Kidney (tissue), 14 donors: ENCODE measurements around the gene PHACTR4. TPM values are rescaled to one million over a fixed set of nuclear protein-coding genes. Genes with fewer than 3 reads are reported as not detected.
"Not testable (repeated sequence)": the region's sequence is repeated elsewhere in the genome, so short reads cannot be mapped to it uniquely, and the experiment has no call there.

Experiments
- DNase-seq, 5 donors: peaks; one replicate each; pipeline ENCODE4 v3.0.0-alpha.2; 2013 to 2020
- FAIRE-seq: peaks from 2 replicates; lab custom pipeline; 2012; peaks lifted over from hg19 to GRCh38; lab: Jason Lieb, UNC
- H3K27ac ChIP-seq, 2 donors: one replicate each; pipeline ENCODE4 v1.7.0; 2013; ENCODE audit warnings: low read depth in 2 of 2, low read length in 2 of 2, inconsistent platforms in 1 of 2
- H3K27me3 ChIP-seq: one replicate; pipeline ENCODE4 v1.7.1; 2013; ENCODE audit warnings: low read length, inconsistent platforms; ENCODE audit not compliant: control insufficient read depth, insufficient read depth
- H3K36me3 ChIP-seq, 3 donors: one replicate each; pipeline versions ENCODE4 v1.7.0 to v1.7.1; 2013; ENCODE audit warnings: low read length in 3 of 3, control low read depth in 1 of 3, inconsistent platforms in 1 of 3; ENCODE audit not compliant: insufficient read depth in 3 of 3, control insufficient read depth in 2 of 3
- H3K4me1 ChIP-seq, 3 donors: one replicate each; pipeline versions ENCODE4 v1.7.0 to v1.7.1; 2013; ENCODE audit warnings: low read length in 3 of 3, inconsistent platforms in 1 of 3, low read depth in 1 of 3; ENCODE audit not compliant: control insufficient read depth in 2 of 3, insufficient read depth in 2 of 3
- H3K4me3 ChIP-seq, 3 donors: one replicate each; pipeline versions ENCODE4 v1.7.0 to v1.8.1; 2013; ENCODE audit warnings: low read length in 3 of 3, control low read depth in 1 of 3, inconsistent platforms in 1 of 3
- H3K9ac ChIP-seq, 3 donors: one replicate each; pipeline versions ENCODE4 v1.7.0 to v1.7.1; 2013; ENCODE audit warnings: low read length in 3 of 3, control low read depth in 1 of 3, inconsistent platforms in 1 of 3
- H3K9me3 ChIP-seq, 3 donors: one replicate each; pipeline versions ENCODE4 v1.7.0 to v1.7.1; 2013; ENCODE audit warnings: low read length in 3 of 3, control low read depth in 1 of 3, inconsistent platforms in 1 of 3; ENCODE audit not compliant: control insufficient read depth in 2 of 3, insufficient read depth in 1 of 3
- intact Hi-C: fragments of 100-400 bp; cut with DNase I; formaldehyde crosslinking; loops from one replicate; pipeline ENCODE4 v1.11.1; 2022
- polyA plus RNA-seq: library from polyadenylated mRNA; stranded (reverse); fragments of 350-450 nt; fragmentation: Illumina TruSeq; extraction: RNeasy Lipid Tissue Mini Kit (QIAGEN cat#74804); gene quantifications from one replicate; pipeline ENCODE4 v1.2.3, GENCODE V29; 2014; ENCODE audit warnings: low read depth, low replicate concordance; ENCODE audit not compliant: insufficient read depth
- total RNA-seq: library from RNA; stranded (reverse); fragmentation: NEBNext Ultra II Directional; extraction: Animal tissue kit (Norgen Biotek cat#: 25700); gene quantifications from one replicate; pipeline ENCODE4 v1.2.1, GENCODE V29; 2021
- TF ChIP-seq, protein P1 (sequence below): IDR thresholded peaks from 3 replicates; pipeline ENCODE4 v1.5.1; 2012; ENCODE audit warnings: mild to moderate bottlenecking, moderate library complexity, borderline replicate concordance; ENCODE audit not compliant: insufficient read depth; ENCODE audit errors: extremely low read depth
- donor health status: control.
- donor health status: control.
- donor health status: control.
- donor health status: control.
- donor health status: control.
- donor health status: DM: yes; HTN: yes; CAD: no.
- donor health status: Normal renal cell carcinoma (clear cell type).

PHACTR4 gene
- total and polyA plus RNA-seq, 2 donors from 2014 or later, result 23.2 to 51.5 TPM

DNA sequence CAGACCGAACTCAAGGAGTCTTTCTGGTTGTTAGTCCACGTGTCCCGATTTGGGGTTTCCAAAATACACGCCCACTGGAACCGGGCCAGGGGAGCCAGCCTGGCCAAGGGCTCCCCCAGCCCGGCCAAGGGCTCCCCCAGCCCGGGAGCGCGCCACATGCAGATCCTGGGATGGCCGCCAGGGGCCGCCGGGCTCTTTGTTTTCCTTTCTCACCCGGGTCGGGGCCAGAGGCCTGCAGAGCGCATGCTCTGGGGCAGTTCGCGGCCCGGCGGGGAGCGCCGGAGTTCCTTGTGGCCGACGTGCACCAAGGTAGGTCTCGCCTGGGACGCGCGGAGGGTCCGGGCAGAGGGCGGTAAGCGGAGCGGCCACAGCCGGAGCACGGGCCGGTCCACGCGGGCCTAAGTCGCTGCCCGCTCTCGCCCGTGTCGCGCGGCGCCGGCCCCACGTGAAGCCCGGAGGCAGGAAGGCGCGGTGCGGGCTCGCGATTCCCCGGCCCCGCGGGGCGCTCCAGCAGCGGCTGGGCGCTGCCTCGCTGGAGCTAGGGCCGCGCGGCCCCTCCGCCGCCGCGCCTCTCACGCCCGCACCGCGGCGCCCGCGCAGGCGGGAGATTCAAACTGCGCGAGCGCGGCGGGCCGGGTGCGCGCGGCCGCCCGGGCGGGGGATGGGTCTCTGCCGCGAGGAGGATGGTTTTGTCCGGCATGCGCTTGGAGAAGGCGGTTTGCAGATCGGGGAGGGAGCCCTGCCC lies 148.6 kb downstream of the PHACTR4 start:
- TF ChIP-seq, protein P1, sequence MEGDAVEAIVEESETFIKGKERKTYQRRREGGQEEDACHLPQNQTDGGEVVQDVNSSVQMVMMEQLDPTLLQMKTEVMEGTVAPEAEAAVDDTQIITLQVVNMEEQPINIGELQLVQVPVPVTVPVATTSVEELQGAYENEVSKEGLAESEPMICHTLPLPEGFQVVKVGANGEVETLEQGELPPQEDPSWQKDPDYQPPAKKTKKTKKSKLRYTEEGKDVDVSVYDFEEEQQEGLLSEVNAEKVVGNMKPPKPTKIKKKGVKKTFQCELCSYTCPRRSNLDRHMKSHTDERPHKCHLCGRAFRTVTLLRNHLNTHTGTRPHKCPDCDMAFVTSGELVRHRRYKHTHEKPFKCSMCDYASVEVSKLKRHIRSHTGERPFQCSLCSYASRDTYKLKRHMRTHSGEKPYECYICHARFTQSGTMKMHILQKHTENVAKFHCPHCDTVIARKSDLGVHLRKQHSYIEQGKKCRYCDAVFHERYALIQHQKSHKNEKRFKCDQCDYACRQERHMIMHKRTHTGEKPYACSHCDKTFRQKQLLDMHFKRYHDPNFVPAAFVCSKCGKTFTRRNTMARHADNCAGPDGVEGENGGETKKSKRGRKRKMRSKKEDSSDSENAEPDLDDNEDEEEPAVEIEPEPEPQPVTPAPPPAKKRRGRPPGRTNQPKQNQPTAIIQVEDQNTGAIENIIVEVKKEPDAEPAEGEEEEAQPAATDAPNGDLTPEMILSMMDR, result peak; percentile 97
- intact Hi-C loops, result no loop called here
- H3K9ac ChIP-seq, result peak overlapping the region; percentile 35 to 48 (median 37)
- H3K27ac ChIP-seq, result peak overlapping the region; percentile 51 to 64
- H3K4me1 ChIP-seq, result peaks cover 0 to 10% (median 0%) of the 10 kb centered on the region in 3 donors
- peak overlapping the region; percentile 47 to 75 (median 61) for H3K4me3 ChIP-seq
- H3K9me3 ChIP-seq, result no peaks in the 10 kb centered on the region
- no peaks in the 10 kb centered on the region for H3K27me3 ChIP-seq
- DNase-seq (peak; percentile 93 to 96 (median 94)), FAIRE-seq (no peak)
- peaks cover 0 to 5% (median 2%) of the 10 kb centered on the region in 3 donors for H3K36me3 ChIP-seq

- no peak overlapping the region for H3K27ac ChIP-seq
Measured at GRCh38 chr1:28518745-28519341, 149.3 kb downstream of the PHACTR4 start.

DNA sequence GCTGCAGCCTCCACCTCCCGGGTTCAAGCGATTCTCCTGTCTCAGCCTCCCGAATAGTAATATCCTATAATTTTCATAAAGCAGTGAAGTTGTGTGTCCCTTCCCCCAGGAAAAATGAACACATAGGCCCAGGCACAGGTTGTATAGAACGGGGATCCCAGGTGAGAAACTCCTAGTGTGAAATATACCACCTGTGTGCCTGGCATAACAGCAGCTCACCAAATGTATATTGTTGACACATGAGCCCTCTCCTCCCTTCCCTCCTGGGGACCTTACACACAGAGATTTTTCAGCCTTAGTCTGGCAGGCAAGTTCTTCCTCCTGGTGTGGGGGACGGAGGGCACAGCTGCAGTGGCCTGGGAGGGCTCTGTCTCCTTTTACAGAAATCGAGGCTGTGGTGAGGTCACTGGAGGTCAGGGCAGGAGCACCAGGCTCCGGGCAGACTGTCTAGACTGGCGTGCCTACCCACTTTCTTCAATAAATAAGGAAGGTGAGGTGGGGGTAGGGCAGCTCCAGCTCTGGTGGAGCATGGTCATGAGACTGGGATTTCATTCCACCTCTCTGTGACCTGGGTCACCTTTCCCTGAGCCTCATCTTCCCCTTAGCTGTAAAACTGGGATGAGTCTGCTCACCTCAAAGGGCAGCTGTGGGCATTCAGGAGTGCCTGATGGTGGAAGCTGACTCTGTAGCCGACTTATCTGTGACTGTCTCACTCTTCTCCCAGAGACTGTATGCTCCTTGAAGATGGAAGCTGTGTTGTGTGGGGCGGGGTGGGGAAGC lies 150.6 kb downstream of the PHACTR4 start:
- Histone ChIP-seq H3K27me3 (no peaks in the 10 kb centered on the region), H3K4me3 (no peak overlapping the region), H3K9ac (no peak overlapping the region), H3K36me3 (no peaks in the 10 kb centered on the region), H3K27ac (no peak overlapping the region), H3K4me1 (peaks cover 0 to 10% (median 0%) of the 10 kb centered on the region in 3 donors), H3K9me3 (no peaks in the 10 kb centered on the region)
- DNase-seq (peak in 2 of 5 donors; percentile 15 to 61), FAIRE-seq (no peak)
- intact Hi-C loops, result no loop called here
- TF ChIP-seq, protein P1, result no peak

More at GRCh38 chr1:28518745-28519341, 149.3 kb downstream of the PHACTR4 start:
- intact Hi-C loops, result no loop called here
- no peaks in the 10 kb centered on the region for H3K9me3 ChIP-seq
- no peak for FAIRE-seq
- H3K9ac ChIP-seq, result peak overlapping the region; percentile 35 to 48 (median 37)
- DNase-seq, result no peak
- peaks cover 0 to 10% (median 0%) of the 10 kb centered on the region in 3 donors for H3K4me1 ChIP-seq
- H3K4me3 ChIP-seq, result peak overlapping the region; percentile 36 to 75 (median 57)
- TF ChIP-seq, protein P1, result no peak
- no peaks in the 10 kb centered on the region for H3K36me3 ChIP-seq
- no peaks in the 10 kb centered on the region for H3K27me3 ChIP-seq

DNA sequence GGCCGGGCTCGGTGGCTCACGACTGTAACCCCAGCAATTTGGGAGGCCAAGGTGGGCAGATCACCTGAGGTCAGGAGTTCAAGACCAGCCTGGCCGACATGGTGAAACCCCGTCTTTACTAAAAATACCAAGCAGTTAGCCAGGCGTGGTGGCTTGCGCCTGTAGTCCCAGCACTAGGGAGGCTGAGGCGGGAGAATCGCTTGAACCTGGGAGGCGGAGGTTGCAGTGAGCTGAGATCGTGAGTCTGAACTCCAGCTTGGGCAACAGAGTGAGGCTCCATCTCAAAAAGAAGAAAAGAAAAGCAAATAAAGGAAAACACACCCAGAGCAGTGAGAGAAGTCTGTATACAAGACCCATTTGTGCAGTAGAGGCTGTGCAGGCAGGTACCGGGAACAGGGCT lies 151.3 kb downstream of the PHACTR4 start:
- H3K4me3 ChIP-seq, H3K27ac ChIP-seq, H3K4me1 ChIP-seq, H3K9ac ChIP-seq, FAIRE-seq, intact Hi-C loops, H3K9me3 ChIP-seq, H3K36me3 ChIP-seq, H3K27me3 ChIP-seq: not testable (repeated sequence)
- DNase-seq, result peak in 1 of 5 donors; percentile 45
